SK-N-MC (cell line): ENCODE data around the gene HRC.

ENCODE experiments used
- DNase-seq: peaks from one replicate; pipeline ENCODE4 v3.0.0-alpha.2; 2011; ENCODE audit warnings: low read depth, low spot score
- H3K27ac ChIP-seq: fragments of 200-600 bp; sonication (generic); 2 replicates; pipeline ENCODE4 v1.5.1; 2016; ENCODE audit warnings: mixed run types
- H3K36me3 ChIP-seq: fragments of 200-600 bp; sonication (generic); 2 replicates; pipeline ENCODE4 v1.6.1; 2017; ENCODE audit warnings: antibody characterized with exemption, low read length, mixed read lengths; ENCODE audit not compliant: insufficient read depth
- H3K4me3 ChIP-seq: fragments of 200-600 bp; sonication (generic); 2 replicates; pipeline ENCODE4 v1.5.1; 2016
- H3K9ac ChIP-seq: fragments of 200-600 bp; sonication (generic); 2 replicates; pipeline ENCODE4 v1.8.0; 2017; ENCODE audit warnings: mixed run types, mixed read lengths; ENCODE audit not compliant: insufficient read length
- H3K9me3 ChIP-seq: fragments of 200-600 bp; sonication (generic); 2 replicates; pipeline ENCODE4 v1.6.1; 2017; ENCODE audit warnings: low read depth, mild to moderate bottlenecking, antibody characterized with exemption, low read length, moderate library complexity, mixed read lengths
- EZH2 ChIP-seq: fragments of 200-600 bp; sonication (generic); IDR thresholded peaks from one replicate; pipeline ENCODE4 v1.6.1; 2017; ENCODE audit warnings: antibody characterized with exemption
- FOXP2 ChIP-seq: optimal IDR thresholded peaks from 2 replicates; pipeline ENCODE3; 2011; ENCODE audit warnings: mild to moderate bottlenecking, moderate library complexity; ENCODE audit not compliant: insufficient read depth; ENCODE audit errors: extremely low read length, control extremely low read depth
- POLR2AphosphoS5 ChIP-seq: IDR thresholded peaks from 2 replicates; pipeline ENCODE4 v1.6.1; 2012; ENCODE audit warnings: mild to moderate bottlenecking, low read depth, low read length, borderline replicate concordance

Gene HRC

DNA sequence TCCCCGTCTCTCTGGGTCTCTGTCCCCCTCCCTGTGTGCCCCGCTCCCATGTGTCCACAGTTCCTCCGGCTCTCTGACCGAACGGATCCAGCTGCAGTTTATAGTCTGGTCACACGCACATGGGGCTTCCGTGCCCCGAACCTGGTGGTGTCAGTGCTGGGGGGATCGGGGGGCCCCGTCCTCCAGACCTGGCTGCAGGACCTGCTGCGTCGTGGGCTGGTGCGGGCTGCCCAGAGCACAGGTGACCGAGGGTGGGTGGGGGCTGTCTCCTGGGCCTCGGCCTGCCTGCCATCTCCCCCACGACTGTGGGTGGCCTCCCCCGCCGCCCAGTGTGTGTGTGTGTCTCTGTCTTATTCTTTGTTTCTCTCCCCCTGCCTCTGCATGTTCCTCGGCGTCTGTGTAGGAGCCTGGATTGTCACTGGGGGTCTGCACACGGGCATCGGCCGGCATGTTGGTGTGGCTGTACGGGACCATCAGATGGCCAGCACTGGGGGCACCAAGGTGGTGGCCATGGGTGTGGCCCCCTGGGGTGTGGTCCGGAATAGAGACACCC is 12.7 kb upstream of the HRC start:
- TF ChIP-seq POLR2AphosphoS5 (no peak), EZH2 (no peak), FOXP2 (no peak)
- no peak for DNase-seq
- H3K27ac ChIP-seq = no peak overlapping the region

DNA sequence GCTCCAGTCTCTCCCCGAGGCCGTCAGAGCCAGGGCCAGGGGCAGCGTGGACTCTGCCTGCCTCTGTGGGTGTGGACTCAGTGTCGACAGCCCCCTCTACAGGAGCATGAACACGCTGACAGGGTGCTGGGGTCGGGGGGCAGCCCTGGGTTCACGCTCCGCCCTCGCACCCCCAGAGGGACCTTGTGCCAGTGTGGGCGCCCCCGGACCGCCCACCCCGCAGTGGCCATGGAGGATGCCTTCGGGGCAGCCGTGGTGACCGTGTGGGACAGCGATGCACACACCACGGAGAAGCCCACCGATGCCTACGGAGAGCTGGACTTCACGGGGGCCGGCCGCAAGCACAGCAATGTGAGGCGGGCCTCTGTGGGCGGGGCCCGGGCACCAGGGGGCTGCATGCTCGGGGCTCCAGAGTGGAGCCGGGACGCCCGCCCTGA is 10.7 kb upstream of the HRC start:
- H3K4me3 ChIP-seq = no peak overlapping the region
- H3K9me3 ChIP-seq = no peaks in the 10 kb centered on the region
- TF ChIP-seq FOXP2 (no peak), POLR2AphosphoS5 (no peak), EZH2 (no peak)
- no peak overlapping the region for H3K27ac ChIP-seq
- H3K36me3 ChIP-seq = peaks cover 5% of the 10 kb centered on the region; the same call in 1 of the 2 replicates
- DNase-seq = no peak
- no peak overlapping the region for H3K9ac ChIP-seq

More for the DNA sequence above, 12.7 kb upstream of the HRC start:
- Histone ChIP-seq H3K9ac (no peak overlapping the region), H3K36me3 (peaks cover 16% of the 10 kb centered on the region; the same call in 1 of the 2 replicates), H3K4me3 (no peak overlapping the region), H3K9me3 (no peaks in the 10 kb centered on the region)

DNA sequence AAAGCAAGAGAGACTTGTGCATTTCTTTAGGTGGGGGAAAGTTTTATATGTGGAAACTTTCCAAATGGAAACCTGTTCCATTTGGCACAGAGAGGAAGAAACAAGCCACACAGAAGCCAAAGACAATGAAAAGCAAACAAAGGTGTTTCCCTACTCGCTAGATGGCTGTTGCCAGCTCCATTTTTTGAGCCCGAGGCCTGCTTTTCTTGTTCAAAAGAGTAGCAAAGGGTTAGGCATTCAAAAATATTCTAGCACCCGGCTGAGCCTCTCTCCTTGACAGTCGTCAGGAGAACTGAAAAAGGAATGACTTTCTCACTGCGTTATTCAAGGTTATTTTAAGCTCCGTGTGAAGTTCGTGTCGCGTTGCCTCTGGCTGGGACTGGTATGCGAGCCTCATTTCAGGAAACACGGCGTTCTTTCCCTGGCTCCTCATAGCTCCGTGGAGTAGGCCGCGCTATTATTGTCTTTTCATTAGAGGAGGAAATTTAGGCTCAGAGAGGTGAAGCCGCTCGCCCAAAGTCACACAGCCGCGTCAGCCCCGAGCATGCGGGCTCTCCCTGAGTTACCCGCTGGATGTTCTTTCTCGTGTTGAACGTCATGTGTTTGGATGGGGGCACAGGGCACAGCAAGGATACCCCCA is 10.0 kb upstream of the HRC start:
- no peak overlapping the region for H3K9ac ChIP-seq
- no peak for DNase-seq
- H3K36me3 ChIP-seq = no peaks in the 10 kb centered on the region; the same call in 1 of the 2 replicates
- no peak for TF ChIP-seq EZH2
- TF ChIP-seq FOXP2 = no peak
- no peak for TF ChIP-seq POLR2AphosphoS5
- H3K27ac ChIP-seq = peak overlapping the region; percentile 44; the same call in 1 of the 2 replicates
- no peak overlapping the region for H3K4me3 ChIP-seq
- no peaks in the 10 kb centered on the region for H3K9me3 ChIP-seq

DNA sequence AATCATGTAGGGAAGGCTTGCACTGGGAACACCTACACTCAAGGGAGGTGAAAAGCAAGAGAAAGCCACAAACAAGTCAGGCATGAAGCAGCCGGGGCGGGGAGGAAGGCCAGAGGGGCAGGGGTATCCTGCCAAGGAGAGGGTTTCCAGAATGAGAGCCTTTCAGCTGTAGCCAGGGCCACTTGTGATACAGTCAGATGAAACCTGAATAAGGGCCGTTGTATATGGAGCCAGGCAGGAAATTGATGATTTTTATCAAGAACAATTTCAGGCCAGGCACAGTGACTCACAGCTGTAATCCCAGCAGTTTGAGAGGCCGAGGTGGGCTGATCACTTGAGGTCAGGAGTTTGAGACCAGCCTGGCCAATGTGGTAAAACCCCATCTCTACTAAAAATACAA is 6.8 kb upstream of the HRC start:
- Histone ChIP-seq H3K4me3 (no peak overlapping the region), H3K27ac (no peak overlapping the region), H3K36me3 (no peaks in the 10 kb centered on the region), H3K9me3 (no peaks in the 10 kb centered on the region), H3K9ac (no peak overlapping the region)
- no peak for DNase-seq
- TF ChIP-seq EZH2 (no peak), POLR2AphosphoS5 (no peak), FOXP2 (no peak)

DNA sequence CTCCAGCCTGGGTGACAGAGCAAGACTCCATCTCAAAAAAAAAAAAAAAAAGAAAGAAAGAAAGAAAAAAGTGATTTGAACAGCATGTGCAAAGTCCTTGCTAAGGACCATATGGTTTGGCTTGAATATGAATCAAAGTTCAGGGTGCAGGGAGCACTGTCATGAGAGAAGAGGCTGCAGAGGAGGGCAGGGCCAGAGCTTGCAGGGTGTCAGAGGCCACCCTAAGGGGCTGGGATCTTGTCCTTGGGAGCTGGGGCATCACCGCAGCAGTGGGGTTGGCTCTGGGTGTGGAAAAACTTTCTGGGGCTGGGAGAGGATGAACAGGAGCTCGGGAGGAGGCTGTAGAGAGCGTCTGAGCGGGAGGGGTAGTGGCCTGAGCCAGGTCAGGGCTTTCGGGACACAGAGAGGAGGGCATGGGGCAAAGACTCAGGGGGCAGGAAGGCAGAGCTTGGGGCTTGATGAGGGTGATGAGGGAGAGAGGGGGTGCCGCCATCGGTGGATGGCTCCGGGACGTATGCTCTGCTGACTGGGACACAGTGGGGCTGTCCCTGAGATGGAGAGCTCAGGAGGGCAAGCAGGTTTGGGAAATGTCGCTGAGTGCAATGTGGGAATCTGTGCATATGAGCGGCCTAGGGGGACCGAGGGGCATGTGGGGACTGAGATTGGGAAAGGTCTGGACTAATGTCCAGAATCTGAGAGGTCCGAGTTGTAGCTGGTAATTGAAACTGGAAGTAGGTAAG is 5.4 kb upstream of the HRC start:
- no peaks in the 10 kb centered on the region for H3K9me3 ChIP-seq
- TF ChIP-seq EZH2 = no peak
- no peak for TF ChIP-seq POLR2AphosphoS5
- no peak for TF ChIP-seq FOXP2
- no peak overlapping the region for H3K27ac ChIP-seq
- no peak for DNase-seq
- no peak overlapping the region for H3K4me3 ChIP-seq
- H3K36me3 ChIP-seq = no peaks in the 10 kb centered on the region
- no peak overlapping the region for H3K9ac ChIP-seq

DNA sequence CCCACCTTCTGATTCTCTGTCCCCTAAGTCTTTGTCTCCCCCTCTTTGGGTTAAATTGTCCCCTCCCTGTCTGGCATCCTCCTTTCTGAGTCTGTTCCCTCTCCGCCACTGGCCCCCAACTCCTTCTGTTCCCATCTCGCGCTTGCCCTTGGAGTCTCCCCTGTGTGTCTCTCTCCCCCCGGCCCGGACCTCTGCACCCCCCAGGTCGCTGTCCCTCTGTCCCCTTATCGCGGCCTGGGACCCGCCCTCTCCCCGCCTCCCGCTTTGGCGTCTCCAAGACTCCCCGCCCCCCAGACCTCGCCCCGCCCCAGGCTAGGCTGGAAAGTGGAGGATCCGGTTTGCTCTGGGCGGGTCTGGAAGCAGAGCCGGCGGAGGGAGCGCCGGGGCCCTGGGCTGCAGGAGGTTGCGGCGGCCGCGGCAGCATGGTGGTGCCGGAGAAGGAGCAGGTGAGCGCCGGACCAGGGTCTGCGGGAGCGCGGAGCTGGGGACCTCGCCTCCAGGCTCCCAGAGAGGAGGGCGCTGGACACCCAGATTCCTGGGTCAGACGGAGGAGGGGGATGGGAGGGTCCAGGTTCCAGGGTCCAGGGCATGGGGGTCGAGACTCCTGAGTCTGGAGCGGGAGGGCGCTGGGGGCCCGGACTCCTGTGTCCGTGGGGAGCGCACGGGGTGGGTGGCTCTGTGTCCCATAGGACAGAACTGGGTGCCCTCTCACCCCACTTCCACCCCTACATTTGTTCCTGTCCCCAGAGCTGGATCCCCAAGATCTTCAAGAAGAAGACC is 2.4 kb upstream of the HRC start, which contains the start of gene TRPM4:
Gene TRPM4 (plus strand): TSS at position 348 of the 780 bp plus-strand sequence. CDS start 75 bp downstream, at position 423.
- H3K4me3 ChIP-seq = peak within 1 kb of the TSS; percentile 96
- peak within 1 kb of the TSS; percentile 81 for H3K9ac ChIP-seq
- H3K27ac ChIP-seq = no peak within 1 kb of the TSS
- no peak for DNase-seq
- H3K9me3 ChIP-seq = no peaks in the 10 kb centered on the region
- no peaks in the 10 kb centered on the region for H3K36me3 ChIP-seq
- no peak for TF ChIP-seq EZH2
- TF ChIP-seq POLR2AphosphoS5 = peak; percentile 87
- no peak for TF ChIP-seq FOXP2

DNA sequence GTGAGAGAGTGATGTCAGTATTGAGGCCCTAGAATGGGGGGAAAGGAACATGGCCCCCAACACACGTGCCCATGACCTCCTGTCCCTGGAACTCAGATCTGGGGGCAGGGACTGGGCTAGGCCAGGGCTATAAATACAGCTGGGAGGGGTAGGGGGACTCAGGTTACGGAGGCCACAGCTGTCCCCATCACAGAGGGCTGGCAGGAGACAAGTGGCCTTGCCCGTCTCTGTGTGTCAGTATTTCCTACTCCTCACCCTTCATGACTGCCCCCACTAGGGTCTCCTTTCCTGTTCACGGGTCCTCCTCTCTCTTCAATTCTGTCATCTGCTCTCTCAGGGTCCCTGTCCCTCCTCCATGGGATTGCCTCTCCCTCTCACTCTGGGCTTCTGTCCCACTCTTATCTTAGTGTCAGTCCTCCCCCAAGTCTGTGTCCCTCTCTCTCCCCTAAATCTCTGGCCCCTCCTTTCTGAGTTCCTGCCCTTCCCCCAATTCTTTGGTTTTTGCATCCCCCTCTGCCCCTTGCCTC is 687 bp upstream of the HRC start:
- no peak for DNase-seq
- Histone ChIP-seq H3K27ac (no peak overlapping the region; the same call in 1 of the 2 replicates), H3K9me3 (no peaks in the 10 kb centered on the region), H3K4me3 (no peak overlapping the region), H3K9ac (no peak overlapping the region), H3K36me3 (no peaks in the 10 kb centered on the region)
- TF ChIP-seq EZH2 (no peak), POLR2AphosphoS5 (no peak), FOXP2 (no peak)

DNA sequence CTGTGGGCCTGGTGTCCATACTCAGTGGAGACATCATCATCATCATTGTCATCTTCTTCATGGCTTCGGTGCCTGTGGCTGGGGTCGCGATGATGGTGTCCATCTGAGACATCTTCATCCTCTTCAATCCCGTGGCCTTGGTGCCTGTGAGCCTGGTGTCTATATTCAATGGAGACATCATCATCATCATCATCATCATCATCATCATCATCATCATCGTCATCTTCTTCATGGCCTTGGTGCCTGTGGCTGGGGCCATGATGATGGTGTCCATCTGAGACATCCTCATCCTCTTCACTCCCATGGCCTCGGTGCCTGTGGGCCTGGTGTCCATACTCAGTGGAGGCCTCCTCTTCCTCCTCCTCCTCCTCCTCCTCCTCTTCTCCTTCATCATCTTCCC is 917 bp downstream of the HRC start:
- no peaks in the 10 kb centered on the region for H3K36me3 ChIP-seq
- H3K9ac ChIP-seq = no peak overlapping the region
- TF ChIP-seq EZH2 (no peak), POLR2AphosphoS5 (no peak), FOXP2 (no peak)
- no peak overlapping the region for H3K4me3 ChIP-seq
- no peak overlapping the region for H3K27ac ChIP-seq
- H3K9me3 ChIP-seq = no peaks in the 10 kb centered on the region
- DNase-seq = no peak
